HepG2 (cell line): ENCODE measurements around the gene DMXL2. TPM values are rescaled to one million over a fixed set of nuclear protein-coding genes. Genes with fewer than 3 reads are reported as not detected.

Source experiments
- ARNTL ChIP-seq: sonication (generic); formaldehyde crosslinking; IDR thresholded peaks from 2 replicates; pipeline ENCODE4 v1.4.0; 2020; ENCODE audit warnings: mild to moderate bottlenecking, missing genetic modification reagents
- DNMT1 ChIP-seq: sonication (generic); formaldehyde crosslinking; IDR thresholded peaks from 2 replicates; pipeline ENCODE4 v1.5.1; 2020; ENCODE audit warnings: mild to moderate bottlenecking, missing genetic modification reagents
- FUBP1 ChIP-seq: sonication (generic); formaldehyde crosslinking; IDR thresholded peaks from 2 replicates; pipeline ENCODE4 v1.5.1; 2020; ENCODE audit warnings: missing genetic modification reagents, mild to moderate bottlenecking, borderline replicate concordance
- HDAC1 ChIP-seq: sonication (generic); formaldehyde crosslinking; IDR thresholded peaks from 2 replicates; pipeline ENCODE4 v1.5.1; 2020; ENCODE audit warnings: mild to moderate bottlenecking, missing genetic modification reagents
- MATR3 ChIP-seq: sonication (generic); formaldehyde crosslinking; IDR thresholded peaks from 2 replicates; pipeline ENCODE4 v1.4.0; 2020; ENCODE audit warnings: missing genetic modification reagents
- MEF2D ChIP-seq: sonication (generic); formaldehyde crosslinking; IDR thresholded peaks from 2 replicates; pipeline ENCODE4 v1.5.1; 2020; ENCODE audit warnings: mild to moderate bottlenecking, missing genetic modification reagents
- MTERF4 ChIP-seq: sonication (generic); formaldehyde crosslinking; IDR thresholded peaks from 2 replicates; pipeline ENCODE4 v1.8.0; 2023; ENCODE audit warnings: mild to moderate bottlenecking, missing genetic modification reagents
- MXD4 ChIP-seq: IDR thresholded peaks from 2 replicates; pipeline ENCODE4 v1.6.1; 2016; ENCODE audit warnings: mild to moderate bottlenecking, missing biosample characterization, missing genetic modification reagents
- PTBP1 ChIP-seq: fragments of 200-400 bp; formaldehyde crosslinking; IDR thresholded peaks from 2 replicates; pipeline ENCODE4 v1.6.1; 2018; ENCODE audit warnings: low read length, low read depth; ENCODE audit not compliant: poor library complexity, severe bottlenecking
- REPIN1 ChIP-seq: sonication (generic); formaldehyde crosslinking; IDR thresholded peaks from 2 replicates; pipeline ENCODE4 v1.8.0; 2022; ENCODE audit warnings: missing genetic modification reagents, low read depth, mild to moderate bottlenecking, borderline replicate concordance
- SALL2 ChIP-seq: sonication (generic); formaldehyde crosslinking; IDR thresholded peaks from 2 replicates; pipeline ENCODE4 v1.8.1; 2023; ENCODE audit warnings: mild to moderate bottlenecking, missing genetic modification reagents, inconsistent platforms
- SIN3A ChIP-seq: IDR thresholded peaks from 2 replicates; pipeline ENCODE4 v1.6.1; 2011; ENCODE audit warnings: low read depth, mild to moderate bottlenecking, control low read depth, low read length, borderline replicate concordance
- SIX4 ChIP-seq: sonication (generic); formaldehyde crosslinking; IDR thresholded peaks from 2 replicates; pipeline ENCODE4 v1.4.0; 2020; ENCODE audit warnings: missing genetic modification reagents
- SKIL ChIP-seq: sonication (generic); formaldehyde crosslinking; IDR thresholded peaks from 2 replicates; pipeline ENCODE4 v1.8.0; 2022; ENCODE audit warnings: missing genetic modification reagents, mild to moderate bottlenecking, moderate library complexity, borderline replicate concordance
- WIZ ChIP-seq: sonication (generic); formaldehyde crosslinking; IDR thresholded peaks from 2 replicates; pipeline ENCODE4 v1.5.1; 2020; ENCODE audit warnings: mild to moderate bottlenecking, missing genetic modification reagents
- ZFP91 ChIP-seq: sonication (generic); formaldehyde crosslinking; IDR thresholded peaks from 2 replicates; pipeline ENCODE4 v1.9.0; 2022; ENCODE audit warnings: missing genetic modification reagents, mild to moderate bottlenecking, borderline replicate concordance
- ZNF256 ChIP-seq: sonication (generic); formaldehyde crosslinking; conservative IDR thresholded peaks from 2 replicates; pipeline ENCODE4 v1.4.0; 2020; ENCODE audit warnings: missing genetic modification reagents
- ZNF331 ChIP-seq: sonication (generic); formaldehyde crosslinking; IDR thresholded peaks from 2 replicates; pipeline ENCODE4 v1.4.0; 2020; ENCODE audit warnings: missing genetic modification reagents
- ZNF503 ChIP-seq: sonication (generic); formaldehyde crosslinking; IDR thresholded peaks from 2 replicates; pipeline ENCODE4 v1.4.0; 2020; ENCODE audit warnings: missing genetic modification reagents
- ZNF549 ChIP-seq: sonication (generic); formaldehyde crosslinking; IDR thresholded peaks from 2 replicates; pipeline ENCODE4 v1.5.0; 2020; ENCODE audit warnings: missing genetic modification reagents
- ZNF773 ChIP-seq: sonication (generic); formaldehyde crosslinking; IDR thresholded peaks from 2 replicates; pipeline ENCODE4 v1.4.0; 2020; ENCODE audit warnings: missing genetic modification reagents, borderline replicate concordance
- ZNF777 ChIP-seq: sonication (generic); formaldehyde crosslinking; IDR thresholded peaks from 2 replicates; pipeline ENCODE4 v1.4.0; 2020; ENCODE audit warnings: missing genetic modification reagents
- polyA plus RNA-seq, 8 experiments: library from polyadenylated mRNA; depleted of rRNA in 3 of 8; stranded (reverse) in 7 of 8; unstranded in 1 of 8; fragments of >200 nt; fragmentation: Illumina TruSeq in 4 of 8; extraction: Trizol in 4 of 8; gene quantifications; 2 replicates each; pipeline versions ENCODE4 v1.2.1 to v1.2.3, GENCODE V29; 2011 to 2016; ENCODE audit warnings: low read depth in 4 of 8, missing spikeins in 1 of 8, mixed read lengths in 1 of 8; ENCODE audit not compliant: insufficient read depth in 1 of 8
- total RNA-seq, 5 experiments: library from RNA; depleted of rRNA; stranded (reverse); fragments of >200 nt; fragmentation: Illumina TruSeq; extraction: Trizol; gene quantifications; 2 replicates each; pipeline ENCODE4 v1.2.3, GENCODE V29; 2016; ENCODE audit warnings: low read depth in 1 of 5

DMXL2 gene
- total and polyA plus RNA-seq, 2 of the 13 experiments (the other 11 are each of a cell fraction or from before 2014, with no cell fraction given) = 11.6 to 15.3 TPM

GRCh38 chr15:51621936-51622603 lies 501 bp downstream of the DMXL2 start (continued):
- TF ChIP-seq REPIN1 (no peak; the same call in 1 of the 2 replicates), SKIL (CRISPR knock-in tag) (no peak), MTERF4 (CRISPR knock-in tag) (no peak), ZNF503 (CRISPR knock-in tag) (no peak), DNMT1 (CRISPR knock-in tag) (no peak), ZNF773 (CRISPR knock-in tag) (no peak; the same call in 1 of the 2 replicates), FUBP1 (no peak), ZFP91 (CRISPR knock-in tag) (0 out of 2 replicates have a peak, but pooled peaks have one; percentile 84), ZNF777 (CRISPR knock-in tag) (no peak; the same call in none of the 2 replicates), MEF2D (CRISPR knock-in tag) (no peak), SIN3A (no peak), ZNF549 (CRISPR knock-in tag) (no peak), ZNF256 (CRISPR knock-in tag) (no peak), SALL2 (CRISPR knock-in tag) (no peak), ZNF331 (CRISPR knock-in tag) (no peak), MXD4 (CRISPR knock-in tag) (no peak), MATR3 (CRISPR knock-in tag) (no peak), ARNTL (CRISPR knock-in tag) (peak; percentile 52), WIZ (CRISPR knock-in tag) (no peak), SIX4 (no peak), PTBP1 (no peak), HDAC1 (no peak)
